Caco-2 (cell line): Measurements from ENCODE around the gene OSBPL6. TPM values are rescaled to one million over a fixed set of nuclear protein-coding genes. Genes with fewer than 3 reads are reported as not detected.

Experiments used
- BruUV-seq: library from RNA; stranded (reverse); fragments of 400-500 nt; replicated peaks from 2 replicates; lab custom pipeline; 2021; lab: Mats Ljungman, UMichigan
- CTCF ChIA-PET: fragments of 300-600 bp; sonication (Branson Sonifier 250); formaldehyde crosslinking; loops from one replicate; lab custom pipeline; 2022; ENCODE audit warnings: antibody characterized with exemption; lab: Charles Lee
- POLR2A ChIA-PET: fragments of 300-600 bp; sonication (Branson Sonifier 250); formaldehyde crosslinking; loops from one replicate; lab custom pipeline; 2022; ENCODE audit warnings: antibody characterized with exemption; lab: Charles Lee
- DNase-seq, 2 experiments: peaks; one replicate each; pipeline versions ENCODE4 v3.0.0 to v3.0.0-alpha.2; 2020 to 2022
- H3K27me3 ChIP-seq: replicated peaks from 2 replicates; pipeline ENCODE4 v1.6.0; 2011; ENCODE audit warnings: low read length; ENCODE audit not compliant: control insufficient read depth, insufficient read depth
- H3K36me3 ChIP-seq: 2 replicates; pipeline ENCODE4 v1.5.1; 2011; ENCODE audit warnings: low read length; ENCODE audit not compliant: control insufficient read depth, insufficient read depth
- H3K4me1 ChIP-seq: fragments of 250-450 bp; sonication (Bioruptor Pico); 2 replicates; pipeline ENCODE4 v1.5.1; 2020; ENCODE audit warnings: mild to moderate bottlenecking
- H3K4me3 ChIP-seq: 2 replicates; pipeline ENCODE4 v1.5.1; 2011; ENCODE audit warnings: low read depth, mild to moderate bottlenecking, control low read depth, low read length
- H3K9me3 ChIP-seq: fragments of 250-450 bp; sonication (Bioruptor Pico); 2 replicates; pipeline ENCODE4 v1.5.1; 2020; ENCODE audit warnings: mild to moderate bottlenecking, moderate library complexity
- H3K27ac Mint-ChIP-seq: one replicate; pipeline ENCODE4 v1.8.0; 2022; ENCODE audit warnings: mixed read lengths; ENCODE audit not compliant: unreplicated experiment
- H3K27me3 Mint-ChIP-seq: one replicate; pipeline ENCODE4 v1.8.0; 2022; ENCODE audit warnings: mixed read lengths; ENCODE audit not compliant: insufficient read depth, unreplicated experiment
- H3K36me3 Mint-ChIP-seq: one replicate; pipeline ENCODE4 v1.8.0; 2022; ENCODE audit warnings: mild to moderate bottlenecking, mixed read lengths; ENCODE audit not compliant: insufficient read depth, unreplicated experiment
- H3K4me1 Mint-ChIP-seq: one replicate; pipeline ENCODE4 v1.8.0; 2022; ENCODE audit warnings: low read depth, mixed read lengths; ENCODE audit not compliant: unreplicated experiment
- H3K4me3 Mint-ChIP-seq: one replicate; pipeline ENCODE4 v1.8.0; 2022; ENCODE audit warnings: mild to moderate bottlenecking, moderate library complexity, mixed read lengths; ENCODE audit not compliant: unreplicated experiment
- H3K9me3 Mint-ChIP-seq: one replicate; pipeline ENCODE4 v1.8.0; 2022; ENCODE audit warnings: mixed read lengths; ENCODE audit not compliant: unreplicated experiment
- CTCF ChIP-seq, 2 experiments: fragments of 200-600 bp in 1 of 2; IDR thresholded peaks; 1 replicate in 1 of 2; 2 replicates in 1 of 2; pipeline versions ENCODE4 v1.5.1 to v1.8.0; 2011 to 2022; ENCODE audit warnings: antibody characterized with exemption in 1 of 2, control low read depth in 1 of 2, inconsistent platforms in 1 of 2, low read depth in 1 of 2, low read length in 1 of 2, mild to moderate bottlenecking in 1 of 2, moderate library complexity in 1 of 2; ENCODE audit not compliant: insufficient read depth in 1 of 2, severe bottlenecking in 1 of 2, unreplicated experiment in 1 of 2
- intact Hi-C: fragments of 100-400 bp; cut with micrococcal nuclease; formaldehyde crosslinking; loops from one replicate; pipeline ENCODE4 v1.10.0; 2022; ENCODE audit not compliant: unreplicated experiment
- total RNA-seq: library from RNA; stranded (reverse); gene quantifications from 2 replicates; pipeline ENCODE4 v1.2.3, GENCODE V29; 2022

The OSBPL6 gene
- total RNA-seq, 1 experiment from 2014 or later = 1.5 TPM

- Histone ChIP-seq H3K36me3 (no peaks in the 10 kb centered on the region; the same call in 1 of the 2 replicates), H3K9me3 (no peaks in the 10 kb centered on the region), H3K4me1 (peaks cover 32% of the 10 kb centered on the region), H3K27me3 (no peaks in the 10 kb centered on the region), H3K4me3 (no peak overlapping the region)
- Mint-ChIP-seq H3K27ac (no peak overlapping the region), H3K36me3 (no peaks in the 10 kb centered on the region), H3K4me3 (no peak overlapping the region), H3K4me1 (peaks cover 24% of the 10 kb centered on the region), H3K9me3 (no peaks in the 10 kb centered on the region), H3K27me3 (no peaks in the 10 kb centered on the region)
- CTCF ChIA-PET = interaction anchor here (0.8 kb wide), 1 partner anchor 116 kb away, joined by 3 read pairs; no protein-coding TSS in a partner anchor
- BruUV-seq = no TSS peak
- no peak for TF ChIP-seq CTCF (IDR thresholded peaks at IDR 0.05; ENCODE audit: insufficient read depth in 1 of 2, low read depth in 1 of 2, low read length in 1 of 2, severe bottlenecking in 1 of 2, unreplicated experiment in 1 of 2)
- DNase-seq = no peak
- intact Hi-C loops = loop anchor here (10.0 kb wide), 1 partner anchor 184 kb away; the partner anchor contains the start of gene RBM45
- POLR2A ChIA-PET = no interaction called here
These were observed 104.5 kb downstream of the OSBPL6 start for GRCh38 chr2:178298785-178299212.

GRCh38 chr2:178301649-178302238 lies 107.4 kb downstream of the OSBPL6 start:
- Mint-ChIP-seq H3K4me1 (peaks cover 15% of the 10 kb centered on the region), H3K27ac (no peak overlapping the region), H3K36me3 (no peaks in the 10 kb centered on the region), H3K27me3 (no peaks in the 10 kb centered on the region), H3K4me3 (no peak overlapping the region), H3K9me3 (no peaks in the 10 kb centered on the region)
- BruUV-seq = no TSS peak
- no peak overlapping the region for H3K4me3 ChIP-seq
- DNase-seq = no peak
- H3K9me3 ChIP-seq = no peaks in the 10 kb centered on the region
- no peak for TF ChIP-seq CTCF (IDR thresholded peaks at IDR 0.05; ENCODE audit: insufficient read depth in 1 of 2, low read depth in 1 of 2, low read length in 1 of 2, severe bottlenecking in 1 of 2, unreplicated experiment in 1 of 2)
- CTCF ChIA-PET = no interaction called here
- H3K27me3 ChIP-seq = no peaks in the 10 kb centered on the region
- intact Hi-C loops = no loop called here
- peaks cover 15% of the 10 kb centered on the region for H3K4me1 ChIP-seq
- H3K36me3 ChIP-seq = no peaks in the 10 kb centered on the region
- POLR2A ChIA-PET = no interaction called here

GRCh38 chr2:178304333-178304732 lies 110.0 kb downstream of the OSBPL6 start:
- no peak overlapping the region for H3K27ac Mint-ChIP-seq
- ChIA-PET CTCF (no interaction called here), POLR2A (no interaction called here)
- H3K27me3 Mint-ChIP-seq = no peaks in the 10 kb centered on the region
- no TSS peak for BruUV-seq
- no peaks in the 10 kb centered on the region for H3K4me1 Mint-ChIP-seq
- Histone ChIP-seq H3K9me3 (no peaks in the 10 kb centered on the region), H3K4me1 (no peaks in the 10 kb centered on the region), H3K4me3 (no peak overlapping the region), H3K27me3 (no peaks in the 10 kb centered on the region), H3K36me3 (no peaks in the 10 kb centered on the region)
- no peaks in the 10 kb centered on the region for H3K36me3 Mint-ChIP-seq
- intact Hi-C loops = no loop called here
- no peak for DNase-seq
- H3K4me3 Mint-ChIP-seq = no peak overlapping the region
- H3K9me3 Mint-ChIP-seq = no peaks in the 10 kb centered on the region
- no peak for TF ChIP-seq CTCF (IDR thresholded peaks at IDR 0.05; ENCODE audit: insufficient read depth in 1 of 2, low read depth in 1 of 2, low read length in 1 of 2, severe bottlenecking in 1 of 2, unreplicated experiment in 1 of 2)
